Type B pancreatic cell (in vitro differentiated cells): ENCODE results near the gene XXYLT1. TPM values are rescaled to one million over a fixed set of nuclear protein-coding genes. Genes with fewer than 3 reads are reported as not detected.
A peak's percentile ranks its signal among the peaks of the same experiment; 100 is the strongest.

Experiments used
- DNase-seq: peaks from one replicate; pipeline ENCODE4 v3.0.0; 2021; ENCODE audit warnings: mixed read lengths; ENCODE audit not compliant: unreplicated experiment; ENCODE audit errors: extremely low spot score
- H3K27ac Mint-ChIP-seq: 2 replicates; pipeline ENCODE4 v1.8.0; 2021; ENCODE audit warnings: mild to moderate bottlenecking, mixed read lengths
- H3K27me3 Mint-ChIP-seq: 2 replicates; pipeline ENCODE4 v1.8.0; 2021; ENCODE audit warnings: mixed read lengths
- H3K36me3 Mint-ChIP-seq: 2 replicates; pipeline ENCODE4 v1.8.0; 2021; ENCODE audit warnings: mixed read lengths
- H3K4me1 Mint-ChIP-seq: one replicate; pipeline ENCODE4 v1.8.0; 2021; ENCODE audit warnings: mixed read lengths; ENCODE audit not compliant: unreplicated experiment
- H3K4me3 Mint-ChIP-seq: 2 replicates; pipeline ENCODE4 v1.8.0; 2021; ENCODE audit warnings: mild to moderate bottlenecking, mixed read lengths
- H3K9me3 Mint-ChIP-seq: 2 replicates; pipeline ENCODE4 v1.8.0; 2021; ENCODE audit warnings: mixed read lengths
- CTCF ChIP-seq: fragments of 200-600 bp; sonication (generic); conservative IDR thresholded peaks from 2 replicates; pipeline ENCODE4 v1.5.0; 2021; ENCODE audit warnings: antibody characterized with exemption, mild to moderate bottlenecking
- total RNA-seq: library from RNA; stranded (reverse); gene quantifications from 2 replicates; pipeline ENCODE4 v1.2.1, GENCODE V29; 2021; ENCODE audit warnings: low replicate concordance

XXYLT1 gene
- total RNA-seq, 1 donor from 2014 or later: 27.0 TPM

GRCh38 chr3:195263925-195264600 is 6.9 kb downstream of the XXYLT1 start:
- no peak overlapping the region for H3K27ac Mint-ChIP-seq

GRCh38 chr3:195263193-195263924 is 7.6 kb downstream of the XXYLT1 start:
- peaks cover 10% of the 10 kb centered on the region for H3K36me3 Mint-ChIP-seq
- no peaks in the 10 kb centered on the region for H3K9me3 Mint-ChIP-seq
- peak; percentile 58 for DNase-seq
- H3K4me3 Mint-ChIP-seq: no peak overlapping the region
- H3K27ac Mint-ChIP-seq: no peak overlapping the region
- no peak for TF ChIP-seq CTCF
- H3K27me3 Mint-ChIP-seq: no peaks in the 10 kb centered on the region
- H3K4me1 Mint-ChIP-seq: peaks cover 24% of the 10 kb centered on the region

More at GRCh38 chr3:195263925-195264600, 6.9 kb downstream of the XXYLT1 start:
- no peak for TF ChIP-seq CTCF
- H3K9me3 Mint-ChIP-seq: no peaks in the 10 kb centered on the region
- no peak overlapping the region for H3K4me3 Mint-ChIP-seq
- peaks cover 26% of the 10 kb centered on the region for H3K4me1 Mint-ChIP-seq
- DNase-seq: no peak
- peaks cover 14% of the 10 kb centered on the region for H3K36me3 Mint-ChIP-seq
- H3K27me3 Mint-ChIP-seq: no peaks in the 10 kb centered on the region

GRCh38 chr3:195261925-195262324 is 9.0 kb downstream of the XXYLT1 start:
- Mint-ChIP-seq H3K27ac (no peak overlapping the region), H3K27me3 (no peaks in the 10 kb centered on the region), H3K36me3 (peaks cover 3% of the 10 kb centered on the region), H3K9me3 (no peaks in the 10 kb centered on the region), H3K4me1 (peaks cover 22% of the 10 kb centered on the region), H3K4me3 (no peak overlapping the region)
- no peak for TF ChIP-seq CTCF
- DNase-seq: no peak

GRCh38 chr3:195260280-195260905 is 10.6 kb downstream of the XXYLT1 start:
- H3K4me1 Mint-ChIP-seq: peaks cover 26% of the 10 kb centered on the region
- peak overlapping the region; percentile 84 for H3K4me3 Mint-ChIP-seq
- peak overlapping the region; percentile 66 for H3K27ac Mint-ChIP-seq
- peaks cover 3% of the 10 kb centered on the region for H3K36me3 Mint-ChIP-seq
- DNase-seq: no peak
- peak; percentile 21 for TF ChIP-seq CTCF
- H3K27me3 Mint-ChIP-seq: no peaks in the 10 kb centered on the region
- H3K9me3 Mint-ChIP-seq: no peaks in the 10 kb centered on the region

- no peaks in the 10 kb centered on the region for H3K27me3 Mint-ChIP-seq
- peaks cover 3% of the 10 kb centered on the region for H3K36me3 Mint-ChIP-seq
- no peak overlapping the region for H3K27ac Mint-ChIP-seq
- peaks cover 30% of the 10 kb centered on the region for H3K4me1 Mint-ChIP-seq
- peak overlapping the region; percentile 80 for H3K4me3 Mint-ChIP-seq
- peak; percentile 94 for DNase-seq
- no peaks in the 10 kb centered on the region for H3K9me3 Mint-ChIP-seq
- TF ChIP-seq CTCF: peak; percentile 86
Measured at GRCh38 chr3:195259475-195260279, 11.3 kb downstream of the XXYLT1 start.
